Sigmoid colon (tissue), 4 donors: ENCODE measurements around the gene GLA.

Experiments
- EP300 ChIP-seq, 4 donors: sonication (generic); formaldehyde crosslinking; IDR thresholded peaks; one replicate each; pipeline ENCODE4 v1.6.1; 2017; ENCODE audit warnings: antibody characterized with exemption in 4 of 4
- POLR2A ChIP-seq, 2 donors: fragments of 450-650 bp; IDR thresholded peaks; one replicate each; pipeline ENCODE4 v1.6.1; 2016; ENCODE audit warnings: antibody characterized with exemption in 2 of 2, mild to moderate bottlenecking in 2 of 2, moderate library complexity in 2 of 2
- POLR2AphosphoS5 ChIP-seq, 4 donors: sonication (generic); formaldehyde crosslinking; IDR thresholded peaks; one replicate each; pipeline ENCODE4 v1.6.1; 2017; ENCODE audit warnings: antibody characterized with exemption in 4 of 4
- TF ChIP-seq, protein P1 (sequence below), 4 experiments: fragments of 450-650 bp in 3 of 4; fragments of 200-600 bp in 1 of 4; IDR thresholded peaks; one replicate each; pipeline ENCODE4 v1.5.1; 2016 to 2019; ENCODE audit warnings: antibody characterized with exemption in 4 of 4, mild to moderate bottlenecking in 3 of 4, moderate library complexity in 2 of 4

DNA sequence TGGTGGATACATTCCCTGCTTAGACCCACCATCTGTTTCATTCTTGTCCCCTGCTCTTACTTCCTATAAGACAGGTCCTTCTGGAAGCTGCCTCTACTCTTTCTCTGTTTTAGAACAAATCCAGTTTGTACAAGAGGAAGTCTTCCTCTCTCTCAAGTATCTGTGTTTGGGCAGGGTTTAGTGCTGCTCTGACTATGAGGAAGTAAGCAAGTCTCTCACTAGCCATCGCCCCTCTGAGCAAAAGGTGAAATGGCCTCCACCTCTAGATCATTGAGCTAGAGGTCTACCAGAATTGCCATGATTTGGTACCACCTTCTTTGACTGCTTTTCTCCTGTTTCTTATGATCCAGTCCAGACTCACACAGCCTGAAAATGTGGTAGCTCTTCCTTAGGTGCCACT, 30.2 kb downstream of the GLA start:
- TF ChIP-seq, protein P1, sequence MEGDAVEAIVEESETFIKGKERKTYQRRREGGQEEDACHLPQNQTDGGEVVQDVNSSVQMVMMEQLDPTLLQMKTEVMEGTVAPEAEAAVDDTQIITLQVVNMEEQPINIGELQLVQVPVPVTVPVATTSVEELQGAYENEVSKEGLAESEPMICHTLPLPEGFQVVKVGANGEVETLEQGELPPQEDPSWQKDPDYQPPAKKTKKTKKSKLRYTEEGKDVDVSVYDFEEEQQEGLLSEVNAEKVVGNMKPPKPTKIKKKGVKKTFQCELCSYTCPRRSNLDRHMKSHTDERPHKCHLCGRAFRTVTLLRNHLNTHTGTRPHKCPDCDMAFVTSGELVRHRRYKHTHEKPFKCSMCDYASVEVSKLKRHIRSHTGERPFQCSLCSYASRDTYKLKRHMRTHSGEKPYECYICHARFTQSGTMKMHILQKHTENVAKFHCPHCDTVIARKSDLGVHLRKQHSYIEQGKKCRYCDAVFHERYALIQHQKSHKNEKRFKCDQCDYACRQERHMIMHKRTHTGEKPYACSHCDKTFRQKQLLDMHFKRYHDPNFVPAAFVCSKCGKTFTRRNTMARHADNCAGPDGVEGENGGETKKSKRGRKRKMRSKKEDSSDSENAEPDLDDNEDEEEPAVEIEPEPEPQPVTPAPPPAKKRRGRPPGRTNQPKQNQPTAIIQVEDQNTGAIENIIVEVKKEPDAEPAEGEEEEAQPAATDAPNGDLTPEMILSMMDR (IDR thresholded peaks at IDR 0.05) = no peak
- TF ChIP-seq EP300 (IDR thresholded peaks at IDR 0.05) (no peak), POLR2A (IDR thresholded peaks at IDR 0.05) (no peak), POLR2AphosphoS5 (IDR thresholded peaks at IDR 0.05) (no peak)
